DMS53 (cell line): ENCODE results near the gene TMEM222.
"Not testable (repeated sequence)": the region's sequence is repeated elsewhere in the genome, so short reads cannot be mapped to it uniquely, and the experiment has no call there.

Source experiments
- DNase-seq: peaks from one replicate; lab custom pipeline; 2025; lab: John Stamatoyannopoulos, UW

The TMEM222 gene

GRCh38 chr1:27321813-27322568, at the start of gene TMEM222:
Gene TMEM222, plus strand, starts transcription at chr1:27322163. Its CDS starts 35 bp downstream, at chr1:27322198.
- peak; percentile 99 for DNase-seq

GRCh38 chr1:27274204-27274603, 47.8 kb upstream of the TMEM222 start:
- DNase-seq = no peak

GRCh38 chr1:27275696-27276095, 46.3 kb upstream of the TMEM222 start:
- no peak for DNase-seq

GRCh38 chr1:27284425-27285273, 37.3 kb upstream of the TMEM222 start:
- peak; percentile 91 for DNase-seq

- no peak for DNase-seq
These were observed 36.7 kb upstream of the TMEM222 start for GRCh38 chr1:27285274-27285660.

GRCh38 chr1:27285821-27286220, 36.1 kb upstream of the TMEM222 start:
- not testable (repeated sequence) for DNase-seq

- not testable (repeated sequence) for DNase-seq
These were observed 32.8 kb upstream of the TMEM222 start for GRCh38 chr1:27289125-27289524.

GRCh38 chr1:27290581-27290980, 31.4 kb upstream of the TMEM222 start:
- DNase-seq = no peak

- DNase-seq = no peak
These were observed 29.9 kb upstream of the TMEM222 start for GRCh38 chr1:27292106-27292505.

GRCh38 chr1:27293915-27294314, 28.0 kb upstream of the TMEM222 start:
- no peak for DNase-seq

GRCh38 chr1:27296773-27297291, 25.1 kb upstream of the TMEM222 start:
- peak; percentile 75 for DNase-seq

- no peak for DNase-seq
These were observed 24.1 kb upstream of the TMEM222 start for GRCh38 chr1:27297903-27298302.

GRCh38 chr1:27298632-27299384, 23.2 kb upstream of the TMEM222 start:
- no peak for DNase-seq

GRCh38 chr1:27299385-27300271, 22.3 kb upstream of the TMEM222 start:
- no peak for DNase-seq

GRCh38 chr1:27300341-27301051, 21.5 kb upstream of the TMEM222 start:
- DNase-seq = peak; percentile 85

- peak; percentile 55 for DNase-seq
These were observed 20.9 kb upstream of the TMEM222 start for GRCh38 chr1:27301052-27301422.

GRCh38 chr1:27301582-27302199, 20.3 kb upstream of the TMEM222 start:
- peak; percentile 44 for DNase-seq

- DNase-seq = no peak
These were observed 19.4 kb upstream of the TMEM222 start for GRCh38 chr1:27302612-27303011.

- DNase-seq = no peak
These were observed 18.5 kb upstream of the TMEM222 start for GRCh38 chr1:27303509-27303908.

- DNase-seq = no peak
These were observed 15.9 kb upstream of the TMEM222 start for GRCh38 chr1:27306071-27306470.
